Peyer's patch (tissue), 4 donors: ENCODE measurements around the gene STAT2. TPM values are rescaled to one million over a fixed set of nuclear protein-coding genes. Genes with fewer than 3 reads are reported as not detected.

Experiments
- DNase-seq, 3 donors: peaks; one replicate each; pipeline ENCODE4 v3.0.0-alpha.2; 2017 to 2019
- H3K27ac ChIP-seq, 4 donors: fragments of 200-600 bp; sonication (generic); one replicate each; pipeline ENCODE4 v1.5.1; 2016 to 2019
- H3K27me3 ChIP-seq, 2 donors: fragments of 200-600 bp; sonication (generic); one replicate each; pipeline ENCODE4 v1.5.1; 2019
- H3K36me3 ChIP-seq, 3 donors: fragments of 200-600 bp; sonication (generic); one replicate each; pipeline ENCODE4 v1.5.1; 2016 to 2019
- H3K4me1 ChIP-seq, 4 donors: fragments of 200-600 bp; sonication (generic); one replicate each; pipeline ENCODE4 v1.5.1; 2016 to 2019
- H3K4me3 ChIP-seq, 4 donors: fragments of 200-600 bp; sonication (generic); 1 replicate in 3 of 4; 2 replicates in 1 of 4; pipeline ENCODE4 v1.5.1; 2016 to 2019; ENCODE audit warnings: mild to moderate bottlenecking in 1 of 4
- H3K9me3 ChIP-seq, 4 donors: fragments of 200-600 bp; sonication (generic); one replicate each; pipeline ENCODE4 v1.5.1; 2016 to 2019; ENCODE audit warnings: mild to moderate bottlenecking in 1 of 4
- CTCF ChIP-seq, 6 experiments: fragments of 450-650 bp in 4 of 6; fragments of 200-600 bp in 2 of 6; sonication (generic) in 1 of 6; IDR thresholded peaks; one replicate each; pipeline ENCODE4 v1.5.1; 2017 to 2019; ENCODE audit warnings: antibody characterized with exemption in 6 of 6, mild to moderate bottlenecking in 3 of 6, moderate library complexity in 1 of 6
- POLR2A ChIP-seq, 2 donors: fragments of 450-650 bp; IDR thresholded peaks; one replicate each; pipeline ENCODE4 v1.5.1; 2017; ENCODE audit warnings: antibody characterized with exemption in 2 of 2, mild to moderate bottlenecking in 2 of 2, moderate library complexity in 2 of 2
- total RNA-seq, 4 donors: library from RNA; depleted of rRNA; stranded (reverse); fragments of >200 nt; gene quantifications; one replicate each; pipeline ENCODE4 v1.1.0, GENCODE V29; 2016

The STAT2 gene
- total RNA-seq, 4 donors from 2014 or later: 100 to 355 (median 164) TPM

- Histone ChIP-seq H3K4me1 (peaks cover 0 to 9% (median 2%) of the 10 kb centered on the region in 4 donors), H3K4me3 (no peak overlapping the region), H3K9me3 (no peaks in the 10 kb centered on the region), H3K27me3 (no peaks in the 10 kb centered on the region), H3K36me3 (no peaks in the 10 kb centered on the region), H3K27ac (no peak overlapping the region)
- no peak for DNase-seq
- no peak for TF ChIP-seq CTCF (IDR thresholded peaks at IDR 0.05)
These were observed 17.5 kb upstream of the STAT2 start for GRCh38 chr12:56377310-56377988.

GRCh38 chr12:56375598-56376434 lies 15.9 kb upstream of the STAT2 start:
- Histone ChIP-seq H3K27me3 (no peaks in the 10 kb centered on the region), H3K9me3 (no peaks in the 10 kb centered on the region), H3K4me3 (no peak overlapping the region), H3K27ac (peak overlapping the region in 2 of 4 donors; percentile 29 to 71), H3K4me1 (peaks cover 0 to 9% (median 2%) of the 10 kb centered on the region in 4 donors), H3K36me3 (no peaks in the 10 kb centered on the region)
- TF ChIP-seq POLR2A (IDR thresholded peaks at IDR 0.05) (no peak), CTCF (IDR thresholded peaks at IDR 0.05) (no peak)
- peak in 2 of 3 donors; percentile 69 for DNase-seq

GRCh38 chr12:56374726-56375597 lies 15.1 kb upstream of the STAT2 start:
- TF ChIP-seq CTCF (IDR thresholded peaks at IDR 0.05) (no peak), POLR2A (IDR thresholded peaks at IDR 0.05) (no peak)
- peak overlapping the region in 2 of 4 donors; percentile 29 to 71 for H3K27ac ChIP-seq
- H3K4me3 ChIP-seq: no peak overlapping the region
- DNase-seq: no peak
- peaks cover 0 to 9% (median 2%) of the 10 kb centered on the region in 4 donors for H3K4me1 ChIP-seq
- no peaks in the 10 kb centered on the region for H3K9me3 ChIP-seq
- H3K27me3 ChIP-seq: no peaks in the 10 kb centered on the region
- H3K36me3 ChIP-seq: no peaks in the 10 kb centered on the region

GRCh38 chr12:56373515-56373914 lies 13.6 kb upstream of the STAT2 start:
- no peak overlapping the region for H3K27ac ChIP-seq
- no peak for DNase-seq
- H3K27me3 ChIP-seq: no peaks in the 10 kb centered on the region
- peaks cover 0 to 9% (median 2%) of the 10 kb centered on the region in 4 donors for H3K4me1 ChIP-seq
- H3K36me3 ChIP-seq: no peaks in the 10 kb centered on the region
- H3K4me3 ChIP-seq: no peak overlapping the region
- no peaks in the 10 kb centered on the region for H3K9me3 ChIP-seq
- TF ChIP-seq POLR2A (IDR thresholded peaks at IDR 0.05): no peak
- no peak for TF ChIP-seq CTCF (IDR thresholded peaks at IDR 0.05)

- Histone ChIP-seq H3K4me1 (no peaks in the 10 kb centered on the region), H3K9me3 (no peaks in the 10 kb centered on the region), H3K4me3 (no peak overlapping the region), H3K27ac (no peak overlapping the region), H3K36me3 (no peaks in the 10 kb centered on the region), H3K27me3 (no peaks in the 10 kb centered on the region)
- no peak for DNase-seq
- no peak for TF ChIP-seq CTCF (IDR thresholded peaks at IDR 0.05)
- TF ChIP-seq POLR2A (IDR thresholded peaks at IDR 0.05): no peak
These were observed 7.0 kb upstream of the STAT2 start for GRCh38 chr12:56366948-56367347.
